ENCODE results near the gene SYT5. TPM values are rescaled to one million over a fixed set of nuclear protein-coding genes. Genes with fewer than 3 reads are reported as not detected.

Gene SYT5
- total and polyA plus RNA-seq, 10 of the 15 experiments (the other 5 are each of a cell fraction or from before 2014, with no cell fraction given), result 0.04 to 0.79 (median 0.26) TPM; not detected in 7

GRCh38 chr19:55188625-55189024, 8.5 kb upstream of the SYT5 start (continued):
- no peak for TF ChIP-seq ZNF592 (IDR thresholded peaks at IDR 0.05)
- TF ChIP-seq RELB (IDR thresholded peaks at IDR 0.05; ENCODE audit: low read depth), result no peak
- TF ChIP-seq EED (IDR thresholded peaks at IDR 0.05; ENCODE audit: low read depth), result no peak
- no peak for TF ChIP-seq KDM1A (IDR thresholded peaks at IDR 0.05; ENCODE audit: borderline replicate concordance)
- no peak for TF ChIP-seq EZH2 (IDR thresholded peaks at IDR 0.05; ENCODE audit: borderline replicate concordance, control insufficient read depth, low read depth, low read length)
- no peak for TF ChIP-seq MEF2A (IDR thresholded peaks at IDR 0.05; ENCODE audit: insufficient read depth, low read depth, low read length)
- TF ChIP-seq, protein P1, sequence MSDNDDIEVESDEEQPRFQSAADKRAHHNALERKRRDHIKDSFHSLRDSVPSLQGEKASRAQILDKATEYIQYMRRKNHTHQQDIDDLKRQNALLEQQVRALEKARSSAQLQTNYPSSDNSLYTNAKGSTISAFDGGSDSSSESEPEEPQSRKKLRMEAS (IDR thresholded peaks at IDR 0.05; ENCODE audit: low read depth, low read length), result no peak
- TF ChIP-seq NFXL1 (IDR thresholded peaks at IDR 0.05; ENCODE audit: borderline replicate concordance), result no peak
- no peak for TF ChIP-seq LARP7 (IDR thresholded peaks at IDR 0.05)
- TF ChIP-seq ATF7 (IDR thresholded peaks at IDR 0.05; ENCODE audit: low read depth), result no peak
